H9 (cell line): ENCODE results near the gene ATCAY. TPM values are rescaled to one million over a fixed set of nuclear protein-coding genes. Genes with fewer than 3 reads are reported as not detected.
A peak's percentile ranks its signal among the peaks of the same experiment; 100 is the strongest.

Source experiments
- DNase-seq: peaks from one replicate; pipeline ENCODE4 v3.0.0-alpha.2; 2017
- H2AFZ ChIP-seq: one replicate; pipeline ENCODE4 v1.6.1; 2013; ENCODE audit warnings: mild to moderate bottlenecking, low read length, control low read depth, moderate library complexity
- H2AK5ac ChIP-seq: 2 replicates; pipeline ENCODE4 v1.6.1; 2013; ENCODE audit warnings: low read length, control low read depth, mixed read lengths; ENCODE audit not compliant: insufficient read length
- H2BK120ac ChIP-seq: one replicate; pipeline ENCODE4 v1.6.1; 2013; ENCODE audit warnings: low read depth, mild to moderate bottlenecking, low read length, control low read depth, inconsistent platforms; ENCODE audit not compliant: poor library complexity, severe bottlenecking
- H2BK12ac ChIP-seq: 2 replicates; pipeline ENCODE4 v1.6.1; 2013; ENCODE audit warnings: low read length, control low read depth, mixed read lengths, low read depth; ENCODE audit not compliant: insufficient read length
- H2BK15ac ChIP-seq: 2 replicates; pipeline ENCODE4 v1.6.1; 2013; ENCODE audit warnings: low read depth, low read length, control low read depth
- H2BK20ac ChIP-seq: one replicate; pipeline ENCODE4 v1.6.1; 2013; ENCODE audit warnings: low read depth, mild to moderate bottlenecking, low read length, control low read depth, inconsistent platforms; ENCODE audit not compliant: poor library complexity, severe bottlenecking
- H2BK5ac ChIP-seq: 2 replicates; pipeline ENCODE4 v1.6.1; 2013; ENCODE audit warnings: low read length, control low read depth, mixed read lengths; ENCODE audit not compliant: insufficient read length
- H3K14ac ChIP-seq: 2 replicates; pipeline ENCODE4 v1.6.1; 2013; ENCODE audit warnings: low read length, control low read depth; ENCODE audit not compliant: insufficient read depth
- H3K18ac ChIP-seq: 2 replicates; pipeline ENCODE4 v1.6.1; 2013; ENCODE audit warnings: low read depth, mild to moderate bottlenecking, mixed read lengths, low read length, control low read depth; ENCODE audit not compliant: insufficient read length
- H3K23ac ChIP-seq: 2 replicates; pipeline ENCODE4 v1.6.1; 2013; ENCODE audit warnings: low read length, control low read depth, mixed read lengths, low read depth; ENCODE audit not compliant: insufficient read length
- H3K23me2 ChIP-seq: 2 replicates; pipeline ENCODE4 v1.6.1; 2013; ENCODE audit warnings: low read depth, mild to moderate bottlenecking, mixed read lengths, low read length, control low read depth; ENCODE audit not compliant: insufficient read length, poor library complexity, severe bottlenecking
- H3K27ac ChIP-seq: 2 replicates; pipeline ENCODE4 v1.5.1; 2013; ENCODE audit warnings: low read length, control low read depth, mixed read lengths, low read depth; ENCODE audit not compliant: insufficient read length
- H3K27me3 ChIP-seq: 2 replicates; pipeline ENCODE4 v1.6.1; 2013; ENCODE audit warnings: low read length, control low read depth, inconsistent platforms; ENCODE audit not compliant: insufficient read depth
- H3K4ac ChIP-seq: 2 replicates; pipeline ENCODE4 v1.6.1; 2013; ENCODE audit warnings: low read depth, mild to moderate bottlenecking, control low read depth, inconsistent platforms, low read length, moderate library complexity
- H3K4me1 ChIP-seq: 2 replicates; pipeline ENCODE4 v1.6.1; 2013; ENCODE audit warnings: low read length, control low read depth, inconsistent platforms; ENCODE audit not compliant: insufficient read depth
- H3K4me2 ChIP-seq: 2 replicates; pipeline ENCODE4 v1.6.1; 2013; ENCODE audit warnings: low read length, control low read depth, mixed read lengths; ENCODE audit not compliant: insufficient read length, insufficient read depth
- H3K56ac ChIP-seq: 2 replicates; pipeline ENCODE4 v1.6.1; 2013; ENCODE audit warnings: low read depth, mild to moderate bottlenecking, mixed read lengths, low read length, control low read depth; ENCODE audit not compliant: insufficient read length
- H3K79me1 ChIP-seq: 2 replicates; pipeline ENCODE4 v1.6.1; 2013; ENCODE audit warnings: low read depth, mild to moderate bottlenecking, moderate library complexity, low read length, control low read depth, inconsistent platforms; ENCODE audit not compliant: insufficient read depth, poor library complexity, severe bottlenecking
- H3K79me2 ChIP-seq: 2 replicates; pipeline ENCODE4 v1.6.1; 2013; ENCODE audit warnings: low read length, control low read depth, inconsistent platforms; ENCODE audit not compliant: insufficient read depth
- H3K9ac ChIP-seq: 2 replicates; pipeline ENCODE4 v1.6.1; 2013; ENCODE audit warnings: low read length, control low read depth, mixed read lengths; ENCODE audit not compliant: insufficient read length; ENCODE audit errors: extremely low read depth
- H3K9me3 ChIP-seq: one replicate; pipeline ENCODE4 v1.6.1; 2013; ENCODE audit warnings: low read depth, low read length, inconsistent platforms; ENCODE audit not compliant: control insufficient read depth
- H3T11ph ChIP-seq: one replicate; pipeline ENCODE4 v1.6.1; 2013; ENCODE audit warnings: mild to moderate bottlenecking, low read length, control low read depth, inconsistent platforms
- H4K20me1 ChIP-seq: one replicate; pipeline ENCODE4 v1.6.1; 2013; ENCODE audit not compliant: control insufficient read depth, insufficient read length, insufficient read depth
- H4K5ac ChIP-seq: 2 replicates; pipeline ENCODE4 v1.6.1; 2013; ENCODE audit warnings: low read depth, mild to moderate bottlenecking, mixed read lengths, low read length, control low read depth; ENCODE audit not compliant: insufficient read length
- H4K8ac ChIP-seq: replicated peaks from 2 replicates; pipeline ENCODE4 v1.6.1; 2013; ENCODE audit warnings: low read length, control low read depth, mixed read lengths, low read depth; ENCODE audit not compliant: insufficient read length
- H4K91ac ChIP-seq: 2 replicates; pipeline ENCODE4 v1.6.1; 2013; ENCODE audit warnings: low read depth, mild to moderate bottlenecking, moderate library complexity, mixed read lengths, low read length, control low read depth; ENCODE audit not compliant: insufficient read length
- H3K27ac Mint-ChIP-seq, 3 experiments: 2 replicates in 2 of 3; 3 replicates in 1 of 3; pipeline ENCODE4 v1.8.0; 2020 to 2021; ENCODE audit warnings: mixed read lengths in 3 of 3, mild to moderate bottlenecking in 1 of 3, moderate library complexity in 1 of 3
- H3K27me3 Mint-ChIP-seq: 2 replicates; pipeline ENCODE4 v1.8.0; 2021; ENCODE audit warnings: low read depth, mild to moderate bottlenecking, moderate library complexity, mixed read lengths
- H3K36me3 Mint-ChIP-seq, 3 experiments: 2 replicates in 2 of 3; 3 replicates in 1 of 3; pipeline ENCODE4 v1.8.0; 2020 to 2021; ENCODE audit warnings: low read depth in 3 of 3, mixed read lengths in 3 of 3; ENCODE audit not compliant: insufficient read depth in 1 of 3
- H3K4me1 Mint-ChIP-seq, 2 experiments: 2 replicates each; pipeline ENCODE4 v1.8.0; 2020; ENCODE audit warnings: mixed read lengths in 2 of 2
- H3K4me3 Mint-ChIP-seq, 2 experiments: 2 replicates in 1 of 2; 3 replicates in 1 of 2; pipeline ENCODE4 v1.8.0; 2020 to 2021; ENCODE audit warnings: mild to moderate bottlenecking in 2 of 2, mixed read lengths in 2 of 2, moderate library complexity in 1 of 2
- H3K9me3 Mint-ChIP-seq, 2 experiments: 2 replicates in 1 of 2; 3 replicates in 1 of 2; pipeline ENCODE4 v1.8.0; 2020; ENCODE audit warnings: mild to moderate bottlenecking in 2 of 2, mixed read lengths in 2 of 2, moderate library complexity in 1 of 2
- WGBS: extraction: QIAGEN DNeasy Blood & Tissue Kit; methylation state at CpG from one replicate; pipeline ENCODE4 v1.1.7; 2013; ENCODE audit warnings: missing lambda C conversion rate, low lambda C conversion rate, mixed read lengths; ENCODE audit not compliant: insufficient read length; ENCODE audit errors: extremely low coverage; 5-methylcytosine and 5-hydroxymethylcytosine counted together
- total RNA-seq: library from RNA; stranded (reverse); gene quantifications from 2 replicates; pipeline ENCODE4 v1.2.1, GENCODE V29; 2021
- TF ChIP-seq, protein P1 (sequence below): fragments of 200-600 bp; sonication (generic); conservative IDR thresholded peaks from 3 replicates; pipeline ENCODE4 v1.8.0; 2021; ENCODE audit warnings: antibody characterized with exemption, mild to moderate bottlenecking

The ATCAY gene
- total RNA-seq, 1 experiment from 2014 or later: 12.2 TPM

DNA sequence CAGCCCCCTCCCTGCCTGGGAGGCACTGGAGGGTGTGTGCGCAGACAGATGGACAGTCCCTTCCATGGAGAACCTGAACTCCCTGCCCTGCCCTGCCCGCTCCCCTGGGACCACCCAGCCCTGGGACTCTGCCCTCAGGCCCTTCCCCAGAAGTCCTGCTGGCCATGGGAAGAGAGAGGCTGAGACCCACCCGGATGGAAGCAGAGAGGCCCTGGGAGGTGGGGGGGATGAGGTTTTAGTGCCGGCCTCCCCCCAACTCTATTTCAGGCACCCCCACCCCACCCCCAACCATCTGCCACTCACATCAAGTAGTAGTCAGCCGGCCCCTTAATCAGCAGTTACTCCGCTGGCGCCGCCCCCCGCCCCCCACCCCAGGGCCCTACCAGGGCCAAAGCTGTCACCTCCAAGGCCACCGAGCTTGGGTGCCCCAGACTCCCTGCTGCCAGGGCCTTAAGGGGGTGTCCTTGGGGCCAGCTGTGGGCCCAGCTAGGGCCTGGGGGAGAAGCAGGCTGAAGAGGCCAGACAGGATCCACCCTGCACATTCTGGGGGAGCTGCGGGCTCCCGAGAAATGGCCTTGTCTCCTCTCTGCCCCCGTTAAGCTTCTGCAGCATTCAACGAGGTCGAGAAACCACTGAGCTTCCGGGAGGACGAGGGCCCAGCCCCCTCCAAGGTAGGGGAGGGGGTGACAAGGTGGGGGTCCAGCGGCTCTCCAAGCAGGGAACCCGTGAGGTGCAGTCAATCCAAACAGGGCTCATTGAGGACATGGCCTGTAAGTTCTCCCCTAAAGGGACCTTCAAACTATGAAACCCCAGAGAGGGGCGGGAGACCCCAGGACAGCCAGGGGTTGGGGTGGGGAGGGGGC is 69.7 kb downstream of the ATCAY start:
- H4K20me1 ChIP-seq: no peaks in the 10 kb centered on the region
- no peaks in the 10 kb centered on the region for H3K9me3 ChIP-seq
- no peak overlapping the region for H3K4me2 ChIP-seq
- H2BK20ac ChIP-seq: no peak overlapping the region
- no peak overlapping the region for H3K56ac ChIP-seq
- Mint-ChIP-seq H3K27me3 (no peaks in the 10 kb centered on the region; the same call in 1 of the 2 replicates), H3K36me3 (peaks cover 0 to 5% (median 0%) of the 10 kb centered on the region in 3 experiments; a peak in 3 of 7 replicates), H3K4me1 (peaks cover 3 to 17% of the 10 kb centered on the region in 2 experiments; a peak in 3 of 4 replicates), H3K27ac (no peak overlapping the region), H3K9me3 (no peaks in the 10 kb centered on the region), H3K4me3 (no peak overlapping the region)
- H3K23me2 ChIP-seq: no peaks in the 10 kb centered on the region
- no peak overlapping the region for H2AFZ ChIP-seq
- H4K8ac ChIP-seq: no peak overlapping the region
- H2BK12ac ChIP-seq: no peak overlapping the region
- no peaks in the 10 kb centered on the region for H3K79me1 ChIP-seq
- no peak overlapping the region for H3K23ac ChIP-seq
- DNase-seq: no peak
- H3K27me3 ChIP-seq: no peaks in the 10 kb centered on the region
- H3K27ac ChIP-seq: no peak overlapping the region
- no peaks in the 10 kb centered on the region for H3K4me1 ChIP-seq
- no peak overlapping the region for H2AK5ac ChIP-seq
- peak overlapping the region; percentile 66; the same call in 1 of the 2 replicates for H3K14ac ChIP-seq
- no peak overlapping the region for H4K5ac ChIP-seq
- no peak overlapping the region for H3K18ac ChIP-seq
- H2BK5ac ChIP-seq: no peak overlapping the region
- no peak overlapping the region; the same call in 1 of the 2 replicates for H2BK15ac ChIP-seq
- no CpG with 5 or more reads among the region's 20 CpGs for WGBS
- TF ChIP-seq, protein P1, sequence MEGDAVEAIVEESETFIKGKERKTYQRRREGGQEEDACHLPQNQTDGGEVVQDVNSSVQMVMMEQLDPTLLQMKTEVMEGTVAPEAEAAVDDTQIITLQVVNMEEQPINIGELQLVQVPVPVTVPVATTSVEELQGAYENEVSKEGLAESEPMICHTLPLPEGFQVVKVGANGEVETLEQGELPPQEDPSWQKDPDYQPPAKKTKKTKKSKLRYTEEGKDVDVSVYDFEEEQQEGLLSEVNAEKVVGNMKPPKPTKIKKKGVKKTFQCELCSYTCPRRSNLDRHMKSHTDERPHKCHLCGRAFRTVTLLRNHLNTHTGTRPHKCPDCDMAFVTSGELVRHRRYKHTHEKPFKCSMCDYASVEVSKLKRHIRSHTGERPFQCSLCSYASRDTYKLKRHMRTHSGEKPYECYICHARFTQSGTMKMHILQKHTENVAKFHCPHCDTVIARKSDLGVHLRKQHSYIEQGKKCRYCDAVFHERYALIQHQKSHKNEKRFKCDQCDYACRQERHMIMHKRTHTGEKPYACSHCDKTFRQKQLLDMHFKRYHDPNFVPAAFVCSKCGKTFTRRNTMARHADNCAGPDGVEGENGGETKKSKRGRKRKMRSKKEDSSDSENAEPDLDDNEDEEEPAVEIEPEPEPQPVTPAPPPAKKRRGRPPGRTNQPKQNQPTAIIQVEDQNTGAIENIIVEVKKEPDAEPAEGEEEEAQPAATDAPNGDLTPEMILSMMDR: no peak
- H4K91ac ChIP-seq: no peak overlapping the region
- H3K4ac ChIP-seq: no peak overlapping the region
- H3T11ph ChIP-seq: no peak overlapping the region
- no peak overlapping the region for H2BK120ac ChIP-seq
- no peak overlapping the region for H3K9ac ChIP-seq
- no peaks in the 10 kb centered on the region for H3K79me2 ChIP-seq
